ENCODE data around the gene RABGAP1.

The RABGAP1 gene

DNA sequence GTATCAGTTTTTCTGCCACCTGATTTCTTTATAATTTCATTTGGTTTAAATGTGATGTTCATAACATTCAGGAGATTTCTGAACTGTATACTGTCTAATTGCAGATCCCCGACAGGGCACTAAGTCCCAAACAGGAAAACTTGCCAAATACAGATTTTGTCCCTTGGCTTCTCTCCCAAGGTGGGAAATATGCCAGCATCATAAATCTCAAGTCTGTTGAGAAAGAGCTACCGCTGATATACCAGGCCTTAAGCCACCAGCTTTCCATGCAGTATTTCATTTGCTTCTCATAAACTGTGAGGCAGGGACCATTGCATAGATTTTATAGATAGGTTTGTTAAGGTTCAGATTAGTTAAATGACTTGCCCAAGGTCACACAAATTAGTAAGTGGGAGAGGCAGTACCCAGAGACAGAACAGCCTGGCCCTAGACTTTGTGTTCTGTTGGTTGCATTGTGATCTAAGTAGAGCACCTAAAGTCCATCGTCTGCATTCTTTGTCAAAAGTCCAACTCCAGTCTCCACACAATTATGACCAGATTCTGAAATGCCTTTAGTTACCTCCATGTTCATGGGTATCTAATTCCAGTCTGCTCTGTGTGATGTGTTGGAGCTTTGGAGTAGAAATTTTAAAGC, 108.9 kb downstream of the RABGAP1 start:
- no peak for DNase-seq

DNA sequence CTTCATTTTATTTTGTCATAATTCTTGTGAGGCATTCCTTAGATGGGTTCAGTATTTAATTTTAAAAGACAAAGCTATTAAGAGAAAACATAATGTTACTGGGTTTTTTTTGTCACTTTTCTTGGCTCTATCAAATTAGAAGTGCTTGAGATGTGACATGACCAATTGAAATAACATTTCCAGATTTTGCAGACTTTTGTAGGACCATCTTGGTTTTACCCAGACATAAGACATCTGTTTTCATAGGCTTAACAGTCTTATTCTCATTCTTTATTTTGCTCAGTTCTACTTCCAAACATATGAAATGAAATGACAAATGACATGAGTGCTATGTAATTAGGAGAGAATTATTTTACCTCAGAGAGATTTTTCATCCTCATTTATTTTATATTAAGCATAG, 112.2 kb downstream of the RABGAP1 start:
- no peak for DNase-seq

GRCh38 chr9:123053711-123054110, 112.9 kb downstream of the RABGAP1 start:
- DNase-seq: no peak

DNA sequence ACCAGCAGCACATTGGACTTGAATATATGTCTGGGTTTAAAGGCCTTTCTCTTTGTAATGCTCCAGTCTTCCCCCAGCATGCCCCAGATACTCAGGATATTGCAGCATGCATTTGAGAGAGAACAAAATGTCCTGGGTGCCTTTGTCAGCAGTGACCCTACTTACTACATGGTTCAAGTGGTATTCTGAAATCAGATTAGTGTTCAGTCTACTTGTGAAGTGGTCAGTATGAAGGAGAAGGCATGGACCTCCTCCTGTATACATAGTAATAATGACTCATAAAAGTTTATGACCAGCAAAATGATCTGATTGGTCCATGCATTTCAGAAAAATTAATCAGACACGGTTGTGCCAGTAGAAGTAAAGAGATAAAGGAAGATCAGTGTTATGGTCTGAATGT, 118.0 kb downstream of the RABGAP1 start:
- DNase-seq: no peak

DNA sequence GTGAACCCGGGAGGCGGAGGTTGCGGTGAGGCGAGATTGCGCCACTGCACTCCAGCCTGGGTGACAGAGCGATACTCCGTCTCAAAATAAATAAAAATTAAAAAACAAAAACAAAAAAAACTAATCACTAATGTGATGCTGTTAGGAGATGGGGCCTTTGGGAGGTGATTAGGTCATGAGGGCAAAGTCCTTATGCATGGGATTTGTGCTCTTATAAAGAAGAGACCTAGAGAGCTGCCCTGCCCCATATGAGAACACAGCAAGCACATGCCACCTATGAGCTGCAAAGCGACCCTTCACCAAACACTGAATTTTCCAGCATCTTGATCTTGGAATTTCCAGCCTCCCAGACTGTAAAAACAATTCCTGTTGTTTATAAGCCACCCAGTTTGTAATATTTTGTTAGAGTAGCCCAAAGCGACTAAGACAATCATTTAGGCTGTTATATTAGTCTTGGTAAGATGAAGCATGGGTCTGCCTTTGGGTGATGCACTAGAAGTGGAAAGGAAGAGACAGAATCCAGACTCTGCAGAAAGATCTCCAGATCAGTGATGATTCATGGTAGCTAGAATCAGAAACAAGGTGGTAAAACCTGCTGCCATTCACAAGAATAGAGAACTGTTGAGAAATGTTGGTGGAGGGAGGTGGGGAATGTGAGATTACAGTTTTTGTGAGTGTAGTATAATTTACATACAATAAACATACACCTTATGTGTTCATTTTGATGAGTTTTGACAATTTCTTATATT, 118.8 kb downstream of the RABGAP1 start:
- no peak for DNase-seq

- no peak for DNase-seq
Observed at GRCh38 chr9:123061216-123061615, 120.4 kb downstream of the RABGAP1 start.

DNA sequence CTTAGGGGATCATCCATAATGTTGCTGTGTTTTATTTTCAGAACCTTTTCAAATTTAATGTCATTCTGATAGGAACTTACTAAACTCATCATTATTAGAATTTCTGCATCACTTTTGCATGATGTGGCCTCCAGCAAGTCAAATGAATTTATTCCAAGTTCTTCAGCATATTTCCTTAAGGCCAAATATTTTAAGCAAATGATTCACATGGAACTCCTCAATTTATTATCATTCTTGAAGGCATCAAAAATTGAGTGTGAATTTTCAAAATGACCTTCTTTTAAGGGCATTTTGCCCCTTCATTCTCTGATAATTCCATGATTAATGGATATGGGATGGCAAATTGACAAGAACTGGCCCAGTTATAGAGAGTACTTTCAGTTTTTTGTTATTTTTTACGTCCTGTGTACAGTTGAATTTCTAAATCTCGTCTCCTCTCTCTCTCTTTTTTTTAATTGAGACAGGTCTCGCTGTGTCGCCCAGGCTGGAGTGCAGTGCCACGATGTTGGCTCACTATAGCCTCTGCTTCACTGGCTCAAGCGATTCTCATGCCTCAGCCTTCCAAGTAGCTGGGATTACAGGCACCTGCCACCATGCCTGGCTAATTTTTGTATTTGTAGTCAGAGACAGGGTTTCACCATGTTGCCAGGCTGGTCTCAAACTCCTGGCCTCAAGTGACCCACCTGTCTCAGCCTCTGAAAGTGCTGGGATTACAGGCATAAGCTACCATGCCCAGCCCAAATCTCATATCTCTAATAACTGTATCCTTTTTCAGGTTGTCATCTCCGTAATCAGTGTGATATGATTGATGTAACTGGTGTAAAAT, 121.7 kb downstream of the RABGAP1 start:
- no peak for DNase-seq

DNA sequence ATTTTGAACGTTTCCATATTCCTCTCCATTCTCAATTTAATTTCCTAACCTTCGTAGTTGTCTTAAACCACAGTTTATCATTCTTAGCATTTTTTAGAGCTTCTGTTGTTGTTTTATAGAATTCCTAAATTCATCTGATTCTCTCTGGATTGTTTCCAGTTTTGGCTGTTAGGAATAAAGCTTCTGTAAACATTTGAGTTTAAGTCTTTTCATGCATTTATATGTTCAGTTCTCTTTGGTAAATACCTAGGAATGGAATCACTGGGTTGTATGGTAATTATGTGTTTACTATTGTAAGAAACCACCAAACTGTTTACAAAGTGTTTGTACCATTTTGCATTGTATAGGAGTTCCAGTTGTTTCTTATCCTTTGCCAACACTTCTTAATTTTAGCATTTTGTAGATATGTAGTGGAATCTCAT, 122.4 kb downstream of the RABGAP1 start:
- DNase-seq: no peak

- no peak for DNase-seq
Observed at GRCh38 chr9:123063896-123064295, 123.1 kb downstream of the RABGAP1 start.

GRCh38 chr9:123064716-123065115, 123.9 kb downstream of the RABGAP1 start:
- no peak for DNase-seq

DNA sequence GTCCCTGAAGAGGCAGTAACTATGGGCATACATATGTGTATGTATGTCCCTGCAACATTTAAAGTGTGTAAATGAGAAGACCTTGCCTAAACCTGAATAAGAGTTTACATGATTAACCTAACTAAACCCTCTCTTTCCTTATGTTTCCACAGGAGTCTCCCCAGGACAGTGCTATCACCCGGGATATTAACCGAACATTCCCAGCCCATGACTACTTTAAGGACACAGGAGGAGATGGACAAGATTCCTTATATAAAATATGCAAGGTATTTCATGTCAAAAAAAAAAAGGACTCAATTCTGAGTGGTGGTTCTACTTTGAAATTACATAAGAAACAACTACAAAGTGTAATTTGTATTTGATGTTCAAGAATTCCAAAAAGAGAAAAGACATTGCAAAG, 124.4 kb downstream of the RABGAP1 start:
- no peak for DNase-seq

DNA sequence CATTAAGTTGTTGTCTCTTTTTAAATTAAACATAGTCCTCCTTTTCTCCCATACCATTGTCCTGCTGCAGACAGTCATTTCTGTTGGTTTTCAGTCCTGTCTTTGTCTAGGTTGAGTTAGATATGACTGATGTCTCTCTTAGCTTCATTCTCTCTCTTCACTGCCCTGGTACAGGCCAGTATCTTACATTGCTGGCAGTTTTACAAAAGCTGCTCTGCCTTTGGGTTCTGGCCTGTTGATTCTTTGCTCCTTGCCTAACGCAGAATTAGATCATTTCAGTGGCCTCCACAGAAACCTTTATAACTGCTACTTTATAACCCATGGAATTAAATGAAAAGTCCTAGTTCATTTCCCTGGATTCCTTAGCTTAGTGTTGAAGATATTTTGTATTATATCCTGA, 126.3 kb downstream of the RABGAP1 start:
- no peak for DNase-seq

GRCh38 chr9:123069010-123069481, 128.2 kb downstream of the RABGAP1 start:
- DNase-seq: no peak

DNA sequence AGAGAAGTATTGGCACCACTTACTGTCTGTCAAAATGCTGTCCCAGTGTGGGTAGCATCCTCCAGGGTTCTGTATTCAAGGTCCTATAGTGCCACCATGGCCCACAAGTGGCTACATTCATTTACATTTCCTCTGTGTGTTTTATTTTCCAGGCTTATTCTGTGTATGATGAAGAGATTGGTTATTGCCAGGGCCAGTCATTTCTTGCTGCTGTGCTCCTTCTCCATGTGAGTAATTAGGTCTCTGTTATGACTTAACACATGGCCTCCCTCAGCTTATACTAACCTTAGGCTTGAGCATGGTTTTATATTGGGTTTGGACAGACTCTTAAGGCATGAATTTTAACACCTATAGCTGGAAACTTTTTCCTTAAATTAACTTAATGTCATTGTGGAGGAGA, 129.4 kb downstream of the RABGAP1 start:
- DNase-seq: no peak

DNA sequence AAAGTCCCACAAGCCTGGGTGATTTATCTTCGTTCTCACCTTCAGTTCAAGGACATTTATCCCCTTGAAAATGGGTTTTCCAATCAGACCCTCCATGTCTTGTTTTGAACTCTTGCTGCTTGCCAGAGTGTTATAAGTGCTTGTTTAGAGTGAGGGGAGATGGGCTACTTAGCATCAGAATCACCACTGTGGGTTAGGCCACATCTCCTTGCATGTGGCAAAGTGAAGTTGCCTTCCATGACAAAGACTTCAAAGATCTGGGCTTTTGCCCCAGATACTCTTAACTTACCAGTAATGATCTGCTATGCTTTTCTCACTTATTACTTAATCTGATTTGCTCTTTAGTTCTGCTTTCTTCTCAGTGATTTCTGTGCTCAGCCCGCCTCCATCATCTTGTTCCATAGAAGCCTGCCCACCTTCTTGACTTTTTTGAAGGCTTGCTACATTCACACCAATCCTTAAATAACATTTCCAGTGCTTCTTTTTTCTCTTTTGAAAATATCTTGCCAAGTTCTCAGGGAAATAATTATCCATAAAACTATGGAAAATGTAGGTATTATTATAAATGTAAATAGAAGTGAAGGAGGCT, 131.7 kb downstream of the RABGAP1 start:
- no peak for DNase-seq

- DNase-seq: no peak
Observed at GRCh38 chr9:123073441-123073840, 132.6 kb downstream of the RABGAP1 start.

GRCh38 chr9:123073991-123074422, 133.2 kb downstream of the RABGAP1 start:
- no peak for DNase-seq

GRCh38 chr9:123074628-123075027, 133.8 kb downstream of the RABGAP1 start:
- no peak for DNase-seq

GRCh38 chr9:123080444-123080843, 139.6 kb downstream of the RABGAP1 start:
- DNase-seq: no peak

DNA sequence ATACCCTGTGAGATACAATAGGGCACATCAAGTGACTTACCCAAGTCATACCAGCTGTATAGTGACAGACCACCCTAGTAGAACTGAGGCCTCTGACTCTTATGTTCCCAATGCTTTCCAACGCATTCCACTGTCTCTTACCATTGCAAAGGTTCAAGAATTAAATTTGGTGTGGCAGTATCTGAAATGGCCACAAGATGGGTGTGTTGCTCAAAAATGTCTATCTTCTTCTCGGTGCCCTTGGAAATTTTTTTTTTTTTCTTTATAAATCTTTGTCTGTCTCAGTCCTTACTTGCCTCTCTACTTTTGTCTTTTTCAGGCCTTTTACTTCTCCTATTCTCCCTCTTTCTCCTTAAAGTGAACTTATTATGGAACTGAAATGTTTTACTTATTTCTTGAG, 141.0 kb downstream of the RABGAP1 start:
- no peak for DNase-seq

GRCh38 chr9:123083680-123084079, 142.9 kb downstream of the RABGAP1 start:
- DNase-seq: no peak

GRCh38 chr9:123084256-123084655, 143.4 kb downstream of the RABGAP1 start:
- no peak for DNase-seq

- DNase-seq: no peak
Observed at GRCh38 chr9:123085916-123086315, 145.1 kb downstream of the RABGAP1 start.
